Liver (tissue), 9 donors: ENCODE results near the gene FEM1B. TPM values are rescaled to one million over a fixed set of nuclear protein-coding genes. Genes with fewer than 3 reads are reported as not detected.

Experiments
- DNase-seq: peaks from one replicate; pipeline ENCODE4 v3.0.0-alpha.2; 2017; ENCODE audit warnings: low spot score
- H3K27ac ChIP-seq, 2 donors: one replicate each; pipeline ENCODE4 v1.7.0; 2013; ENCODE audit warnings: inconsistent platforms in 2 of 2, low read length in 2 of 2, control low read depth in 1 of 2, low read depth in 1 of 2, mild to moderate bottlenecking in 1 of 2
- H3K27me3 ChIP-seq, 4 donors: one replicate each; pipeline versions ENCODE4 v1.6.1 to v1.7.0; 2013; ENCODE audit warnings: low read length in 3 of 4, inconsistent platforms in 1 of 4, mild to moderate bottlenecking in 1 of 4, moderate library complexity in 1 of 4; ENCODE audit not compliant: control insufficient read depth in 4 of 4, insufficient read depth in 4 of 4
- H3K36me3 ChIP-seq, 4 donors: one replicate each; pipeline versions ENCODE4 v1.6.1 to v1.7.0; 2013; ENCODE audit warnings: low read length in 3 of 4, mild to moderate bottlenecking in 3 of 4, low read depth in 1 of 4, moderate library complexity in 1 of 4; ENCODE audit not compliant: control insufficient read depth in 4 of 4, insufficient read depth in 3 of 4
- H3K4me1 ChIP-seq, 4 donors: one replicate each; pipeline versions ENCODE4 v1.6.1 to v1.7.0; 2013; ENCODE audit warnings: low read length in 3 of 4, mild to moderate bottlenecking in 3 of 4, moderate library complexity in 1 of 4; ENCODE audit not compliant: control insufficient read depth in 4 of 4, insufficient read depth in 4 of 4
- H3K4me3 ChIP-seq, 3 donors: one replicate each; pipeline versions ENCODE4 v1.6.1 to v1.7.0; 2013; ENCODE audit warnings: low read length in 3 of 3, control low read depth in 1 of 3, low read depth in 1 of 3, mild to moderate bottlenecking in 1 of 3
- H3K9ac ChIP-seq, 2 donors: one replicate each; pipeline ENCODE4 v1.7.0; 2013; ENCODE audit warnings: low read length in 2 of 2, mild to moderate bottlenecking in 2 of 2, moderate library complexity in 2 of 2, control low read depth in 1 of 2, low read depth in 1 of 2
- H3K9me3 ChIP-seq, 4 donors: one replicate each; pipeline versions ENCODE4 v1.6.1 to v1.7.0; 2013; ENCODE audit warnings: low read length in 3 of 4; ENCODE audit not compliant: control insufficient read depth in 4 of 4
- EGR1 ChIP-seq, 2 donors: IDR thresholded peaks; 2 replicates each; pipeline ENCODE4 v1.6.1; 2016 to 2018; ENCODE audit warnings: antibody characterized with exemption in 2 of 2, low read depth in 2 of 2
- FOXA1 ChIP-seq: IDR thresholded peaks from 2 replicates; pipeline ENCODE4 v1.6.1; 2016; ENCODE audit warnings: antibody characterized with exemption
- FOXA2 ChIP-seq: IDR thresholded peaks from 2 replicates; pipeline ENCODE4 v1.6.1; 2016; ENCODE audit warnings: antibody characterized with exemption
- GABPA ChIP-seq, 2 donors: IDR thresholded peaks in 1 of 2; conservative IDR thresholded peaks in 1 of 2; 2 replicates each; pipeline ENCODE4 v1.6.1; 2016; ENCODE audit warnings: antibody characterized with exemption in 2 of 2, mild to moderate bottlenecking in 1 of 2, moderate library complexity in 1 of 2
- HNF4A ChIP-seq, 2 donors: conservative IDR thresholded peaks; 2 replicates each; pipeline ENCODE4 v1.6.1; 2016; ENCODE audit warnings: antibody characterized with exemption in 2 of 2, mild to moderate bottlenecking in 2 of 2
- HNF4G ChIP-seq: IDR thresholded peaks from 2 replicates; pipeline ENCODE4 v1.6.1; 2016; ENCODE audit warnings: antibody characterized with exemption
- JUND ChIP-seq, 2 donors: IDR thresholded peaks; 2 replicates each; pipeline ENCODE4 v1.6.1; 2016; ENCODE audit warnings: antibody characterized with exemption in 2 of 2
- NR2F2 ChIP-seq: IDR thresholded peaks from 2 replicates; pipeline ENCODE4 v1.6.1; 2016; ENCODE audit warnings: antibody characterized with exemption
- RAD21 ChIP-seq, 2 donors: IDR thresholded peaks; 2 replicates each; pipeline ENCODE4 v1.6.1; 2016; ENCODE audit warnings: antibody characterized with exemption in 2 of 2, mild to moderate bottlenecking in 2 of 2
- RXRA ChIP-seq, 2 donors: IDR thresholded peaks; 2 replicates each; pipeline ENCODE4 v1.6.1; 2017 to 2018; ENCODE audit warnings: antibody characterized with exemption in 2 of 2, mild to moderate bottlenecking in 1 of 2
- SP1 ChIP-seq: IDR thresholded peaks from 2 replicates; pipeline ENCODE4 v1.6.1; 2018; ENCODE audit warnings: antibody characterized with exemption, mild to moderate bottlenecking
- TAF1 ChIP-seq: conservative IDR thresholded peaks from 2 replicates; pipeline ENCODE4 v1.6.1; 2016; ENCODE audit warnings: antibody characterized with exemption, mild to moderate bottlenecking
- YY1 ChIP-seq: IDR thresholded peaks from 2 replicates; pipeline ENCODE4 v1.6.1; 2016; ENCODE audit warnings: antibody characterized with exemption, mild to moderate bottlenecking
- WGBS: extraction: QIAGEN DNeasy Blood & Tissue Kit; methylation state at CpG from one replicate; pipeline ENCODE4 v1.1.7; 2013; 5-methylcytosine and 5-hydroxymethylcytosine counted together
- polyA plus RNA-seq, 2 donors: library from polyadenylated mRNA; stranded (reverse) in 1 of 2; unstranded in 1 of 2; fragments of 200-250 nt in 1 of 2; fragments of >200 nt in 1 of 2; fragmentation: Nextera tagmentation in 1 of 2; extraction: Ambion mirVana in 1 of 2; gene quantifications; one replicate each; pipeline versions ENCODE4 v1.2.1 to v1.2.3, GENCODE V29; 2013 to 2015
- total RNA-seq, 2 donors: library from RNA; depleted of rRNA; stranded (reverse); fragments of >200 nt; gene quantifications; one replicate each; pipeline ENCODE4 v1.2.3, GENCODE V29; 2014
- TF ChIP-seq, protein P1 (sequence below): IDR thresholded peaks from 2 replicates; pipeline ENCODE4 v1.6.1; 2016; ENCODE audit warnings: antibody characterized with exemption
- TF ChIP-seq, protein P2 (sequence below): IDR thresholded peaks from 2 replicates; pipeline ENCODE4 v1.6.1; 2016; ENCODE audit warnings: antibody characterized with exemption
- TF ChIP-seq, protein P3 (sequence below): IDR thresholded peaks from 2 replicates; pipeline ENCODE4 v1.6.1; 2016; ENCODE audit warnings: antibody characterized with exemption, mild to moderate bottlenecking
- TF ChIP-seq, protein P4 (sequence below): IDR thresholded peaks from 2 replicates; pipeline ENCODE4 v1.6.1; 2016; ENCODE audit warnings: antibody characterized with exemption
- donor health status: healthy.
- donor health status: healthy.
- donor health status: healthy.
- donor health status: healthy.
- donor health status: healthy.

FEM1B gene
- total and polyA plus RNA-seq, 4 donors, result 6.2 to 39.5 (median 17.8) TPM

DNA sequence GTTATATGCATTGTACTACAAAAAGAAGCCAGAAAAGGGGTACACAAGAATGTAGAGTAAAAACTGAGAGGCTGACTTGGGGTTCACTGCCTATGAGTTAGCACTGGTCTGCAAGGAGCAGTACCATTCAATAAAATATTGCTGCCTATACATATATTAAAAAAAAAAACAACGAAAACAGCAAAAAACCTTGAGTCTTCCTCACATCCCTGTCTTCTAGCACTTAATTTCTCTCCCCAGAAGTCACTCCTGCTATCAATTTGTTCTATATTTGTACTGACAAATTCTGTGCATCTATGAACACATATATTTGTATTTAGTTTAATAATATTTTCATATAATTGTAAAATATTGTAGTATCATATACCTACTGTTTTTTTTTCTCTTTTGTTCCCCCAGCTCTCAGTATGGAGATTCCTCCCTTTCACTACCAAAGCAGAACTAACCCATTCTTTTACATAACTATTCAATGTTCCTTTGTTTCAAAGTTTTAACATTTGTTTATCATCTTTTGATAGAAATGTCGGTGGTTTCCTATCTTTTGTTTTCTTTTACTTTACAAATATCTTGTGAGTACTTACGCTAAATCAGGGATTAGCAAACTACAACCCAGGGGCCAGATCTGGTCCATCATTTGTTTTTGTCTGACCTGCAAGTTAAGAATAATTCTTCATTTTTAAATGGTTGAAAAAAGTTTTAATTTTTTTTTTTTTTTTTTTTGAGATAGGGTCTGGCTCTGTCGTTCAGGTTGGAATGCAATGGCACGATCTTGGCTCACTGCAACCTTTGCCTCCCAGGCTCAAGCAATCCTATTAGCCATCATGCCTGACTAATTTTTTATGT, 14.8 kb upstream of the FEM1B start:
- H3K4me1 ChIP-seq, result no peaks in the 10 kb centered on the region
- no peak overlapping the region for H3K4me3 ChIP-seq
- TF ChIP-seq RAD21 (IDR thresholded peaks at IDR 0.05) (no peak), EGR1 (IDR thresholded peaks at IDR 0.05; ENCODE audit: low read depth in 2 of 2) (no peak), RXRA (IDR thresholded peaks at IDR 0.05) (no peak), FOXA2 (no peak), FOXA1 (no peak), TAF1 (no peak), JUND (IDR thresholded peaks at IDR 0.05) (no peak), NR2F2 (no peak), SP1 (no peak), HNF4G (no peak), GABPA (IDR thresholded peaks at IDR 0.05 in 1 of 2, conservative IDR thresholded peaks at IDR 0.05 in 1 of 2) (no peak), HNF4A (conservative IDR thresholded peaks at IDR 0.05) (no peak), YY1 (no peak)
- TF ChIP-seq, protein P1, sequence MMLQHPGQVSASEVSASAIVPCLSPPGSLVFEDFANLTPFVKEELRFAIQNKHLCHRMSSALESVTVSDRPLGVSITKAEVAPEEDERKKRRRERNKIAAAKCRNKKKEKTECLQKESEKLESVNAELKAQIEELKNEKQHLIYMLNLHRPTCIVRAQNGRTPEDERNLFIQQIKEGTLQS, result no peak
- TF ChIP-seq, protein P2, sequence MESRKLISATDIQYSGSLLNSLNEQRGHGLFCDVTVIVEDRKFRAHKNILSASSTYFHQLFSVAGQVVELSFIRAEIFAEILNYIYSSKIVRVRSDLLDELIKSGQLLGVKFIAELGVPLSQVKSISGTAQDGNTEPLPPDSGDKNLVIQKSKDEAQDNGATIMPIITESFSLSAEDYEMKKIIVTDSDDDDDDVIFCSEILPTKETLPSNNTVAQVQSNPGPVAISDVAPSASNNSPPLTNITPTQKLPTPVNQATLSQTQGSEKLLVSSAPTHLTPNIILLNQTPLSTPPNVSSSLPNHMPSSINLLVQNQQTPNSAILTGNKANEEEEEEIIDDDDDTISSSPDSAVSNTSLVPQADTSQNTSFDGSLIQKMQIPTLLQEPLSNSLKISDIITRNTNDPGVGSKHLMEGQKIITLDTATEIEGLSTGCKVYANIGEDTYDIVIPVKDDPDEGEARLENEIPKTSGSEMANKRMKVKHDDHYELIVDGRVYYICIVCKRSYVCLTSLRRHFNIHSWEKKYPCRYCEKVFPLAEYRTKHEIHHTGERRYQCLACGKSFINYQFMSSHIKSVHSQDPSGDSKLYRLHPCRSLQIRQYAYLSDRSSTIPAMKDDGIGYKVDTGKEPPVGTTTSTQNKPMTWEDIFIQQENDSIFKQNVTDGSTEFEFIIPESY, result no peak
- TF ChIP-seq, protein P3, sequence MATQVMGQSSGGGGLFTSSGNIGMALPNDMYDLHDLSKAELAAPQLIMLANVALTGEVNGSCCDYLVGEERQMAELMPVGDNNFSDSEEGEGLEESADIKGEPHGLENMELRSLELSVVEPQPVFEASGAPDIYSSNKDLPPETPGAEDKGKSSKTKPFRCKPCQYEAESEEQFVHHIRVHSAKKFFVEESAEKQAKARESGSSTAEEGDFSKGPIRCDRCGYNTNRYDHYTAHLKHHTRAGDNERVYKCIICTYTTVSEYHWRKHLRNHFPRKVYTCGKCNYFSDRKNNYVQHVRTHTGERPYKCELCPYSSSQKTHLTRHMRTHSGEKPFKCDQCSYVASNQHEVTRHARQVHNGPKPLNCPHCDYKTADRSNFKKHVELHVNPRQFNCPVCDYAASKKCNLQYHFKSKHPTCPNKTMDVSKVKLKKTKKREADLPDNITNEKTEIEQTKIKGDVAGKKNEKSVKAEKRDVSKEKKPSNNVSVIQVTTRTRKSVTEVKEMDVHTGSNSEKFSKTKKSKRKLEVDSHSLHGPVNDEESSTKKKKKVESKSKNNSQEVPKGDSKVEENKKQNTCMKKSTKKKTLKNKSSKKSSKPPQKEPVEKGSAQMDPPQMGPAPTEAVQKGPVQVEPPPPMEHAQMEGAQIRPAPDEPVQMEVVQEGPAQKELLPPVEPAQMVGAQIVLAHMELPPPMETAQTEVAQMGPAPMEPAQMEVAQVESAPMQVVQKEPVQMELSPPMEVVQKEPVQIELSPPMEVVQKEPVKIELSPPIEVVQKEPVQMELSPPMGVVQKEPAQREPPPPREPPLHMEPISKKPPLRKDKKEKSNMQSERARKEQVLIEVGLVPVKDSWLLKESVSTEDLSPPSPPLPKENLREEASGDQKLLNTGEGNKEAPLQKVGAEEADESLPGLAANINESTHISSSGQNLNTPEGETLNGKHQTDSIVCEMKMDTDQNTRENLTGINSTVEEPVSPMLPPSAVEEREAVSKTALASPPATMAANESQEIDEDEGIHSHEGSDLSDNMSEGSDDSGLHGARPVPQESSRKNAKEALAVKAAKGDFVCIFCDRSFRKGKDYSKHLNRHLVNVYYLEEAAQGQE, result no peak
- TF ChIP-seq, protein P4, sequence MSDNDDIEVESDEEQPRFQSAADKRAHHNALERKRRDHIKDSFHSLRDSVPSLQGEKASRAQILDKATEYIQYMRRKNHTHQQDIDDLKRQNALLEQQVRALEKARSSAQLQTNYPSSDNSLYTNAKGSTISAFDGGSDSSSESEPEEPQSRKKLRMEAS, result no peak
- WGBS, result 65% methylated on average over 5 of the region's 5 CpGs
- H3K27ac ChIP-seq, result no peak overlapping the region
- DNase-seq, result no peak
- H3K36me3 ChIP-seq, result no peaks in the 10 kb centered on the region
- H3K27me3 ChIP-seq, result no peaks in the 10 kb centered on the region
- H3K9ac ChIP-seq, result no peak overlapping the region
- no peaks in the 10 kb centered on the region for H3K9me3 ChIP-seq

DNA sequence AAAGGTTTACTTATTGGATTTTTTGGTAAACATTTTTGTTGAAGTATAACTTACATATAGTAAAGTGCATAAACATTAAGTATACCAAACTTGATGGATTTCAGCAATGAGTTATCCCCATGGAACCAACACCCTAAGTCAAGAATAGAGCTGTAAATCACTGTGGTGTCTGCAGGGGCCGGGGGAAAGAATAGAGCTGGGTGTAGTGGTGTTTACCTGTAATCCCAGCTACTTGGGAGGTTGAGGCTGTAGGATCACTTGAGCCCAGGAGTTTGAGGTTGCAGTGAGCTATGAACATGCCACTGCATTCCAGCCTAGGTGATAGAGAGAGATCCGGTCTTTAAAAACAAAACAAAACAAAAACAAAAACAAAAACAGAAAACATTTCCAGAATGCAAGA, 13.3 kb upstream of the FEM1B start:
- TF ChIP-seq FOXA2, result no peak
- TF ChIP-seq TAF1, result no peak
- TF ChIP-seq, protein P2, result no peak
- TF ChIP-seq, protein P3, result no peak
- TF ChIP-seq, protein P4, result no peak
- TF ChIP-seq SP1, result no peak
- TF ChIP-seq RXRA (IDR thresholded peaks at IDR 0.05), result no peak
- TF ChIP-seq JUND (IDR thresholded peaks at IDR 0.05), result no peak
- H3K4me1 ChIP-seq, result no peaks in the 10 kb centered on the region
- no peaks in the 10 kb centered on the region for H3K9me3 ChIP-seq
- no peak for DNase-seq
- no peak overlapping the region for H3K9ac ChIP-seq
- H3K4me3 ChIP-seq, result no peak overlapping the region
- no peaks in the 10 kb centered on the region for H3K36me3 ChIP-seq
- no peak overlapping the region for H3K27ac ChIP-seq
- no peaks in the 10 kb centered on the region for H3K27me3 ChIP-seq
- WGBS, result 66% methylated on average over 2 of the region's 2 CpGs
